Esophagus squamous epithelium (tissue), 5 donors: ENCODE data around the gene AP2A2. TPM values are rescaled to one million over a fixed set of nuclear protein-coding genes. Genes with fewer than 3 reads are reported as not detected.

Experiments used
- DNase-seq: peaks from one replicate; lab custom pipeline; 2025; lab: John Stamatoyannopoulos, UW
- H3K27ac ChIP-seq, 4 donors: fragments of 200-600 bp; sonication (generic); one replicate each; pipeline ENCODE4 v1.5.1; 2016 to 2019; ENCODE audit warnings: mild to moderate bottlenecking in 1 of 4
- H3K27me3 ChIP-seq, 4 donors: fragments of 200-600 bp; sonication (generic); 1 replicate in 3 of 4; 2 replicates in 1 of 4; pipeline versions ENCODE4 v1.5.1 to v1.6.0; 2017 to 2021; ENCODE audit warnings: antibody characterized with exemption in 1 of 4
- H3K36me3 ChIP-seq, 3 donors: fragments of 200-600 bp; sonication (generic); one replicate each; pipeline ENCODE4 v1.5.1; 2016 to 2019
- H3K4me1 ChIP-seq, 3 donors: fragments of 200-600 bp; sonication (generic); one replicate each; pipeline ENCODE4 v1.5.1; 2017 to 2019
- H3K4me3 ChIP-seq, 4 donors: fragments of 200-600 bp; sonication (generic); 1 replicate in 3 of 4; 2 replicates in 1 of 4; pipeline ENCODE4 v1.5.1; 2016 to 2019; ENCODE audit warnings: mild to moderate bottlenecking in 2 of 4, moderate library complexity in 1 of 4
- H3K9me3 ChIP-seq, 3 donors: fragments of 200-600 bp; sonication (generic); one replicate each; pipeline ENCODE4 v1.5.1; 2016 to 2019
- CTCF ChIP-seq, 6 experiments: fragments of 450-650 bp in 4 of 6; fragments of 200-600 bp in 2 of 6; sonication (generic) in 2 of 6; IDR thresholded peaks; one replicate each; pipeline ENCODE4 v1.5.1; 2016 to 2019; ENCODE audit warnings: antibody characterized with exemption in 6 of 6, mild to moderate bottlenecking in 4 of 6, moderate library complexity in 4 of 6
- POLR2A ChIP-seq, 4 donors: fragments of 450-650 bp; IDR thresholded peaks; one replicate each; pipeline ENCODE4 v1.6.1; 2017; ENCODE audit warnings: antibody characterized with exemption in 4 of 4, mild to moderate bottlenecking in 4 of 4, moderate library complexity in 3 of 4
- WGBS, 2 donors: methylation state at CpG; one replicate each; pipeline ENCODE4 v1.1.5; 2018; 5-methylcytosine and 5-hydroxymethylcytosine counted together
- intact Hi-C: fragments of 100-400 bp; cut with DNase I; formaldehyde crosslinking; loops from one replicate; pipeline ENCODE4 v1.15.0; 2022
- total RNA-seq, 4 donors: library from RNA; depleted of rRNA; stranded (reverse); fragments of >200 nt; gene quantifications; one replicate each; pipeline ENCODE4 v1.1.0, GENCODE V29; 2016
- donor health status: DM: yes; HTN: yes; CAD: no.

AP2A2 gene
- total RNA-seq, 4 donors from 2014 or later, result 19.8 to 48.6 (median 28.5) TPM

- Histone ChIP-seq H3K4me3 (no peak overlapping the region), H3K9me3 (no peaks in the 10 kb centered on the region), H3K36me3 (no peaks in the 10 kb centered on the region), H3K27me3 (peaks cover 0 to 91% (median 3%) of the 10 kb centered on the region in 4 donors), H3K4me1 (peaks cover 6 to 36% (median 7%) of the 10 kb centered on the region in 3 donors), H3K27ac (no peak overlapping the region)
- TF ChIP-seq CTCF (IDR thresholded peaks at IDR 0.05) (no peak), POLR2A (IDR thresholded peaks at IDR 0.05) (no peak)
- WGBS, 2 donors, result 32 to 43% methylated on average over 4 to 13 of the region's 25 CpGs
- intact Hi-C loops, result loop anchor here (5.0 kb wide), 2 partner anchors 127 to 207 kb away; partner anchors contain the start of gene AP2A2
- no peak for DNase-seq
These were observed 128.8 kb downstream of the AP2A2 start for GRCh38 chr11:1054143-1055108.

GRCh38 chr11:1055109-1055703 lies 129.5 kb downstream of the AP2A2 start:
- H3K9me3 ChIP-seq, result no peaks in the 10 kb centered on the region
- peaks cover 6 to 28% (median 7%) of the 10 kb centered on the region in 3 donors for H3K4me1 ChIP-seq
- TF ChIP-seq POLR2A (IDR thresholded peaks at IDR 0.05) (no peak), CTCF (IDR thresholded peaks at IDR 0.05) (no peak)
- intact Hi-C loops, result no loop called here
- WGBS, 2 donors, result 75 to 90% methylated on average over 2 of the region's 17 CpGs
- peaks cover 0 to 89% (median 3%) of the 10 kb centered on the region in 4 donors for H3K27me3 ChIP-seq
- no peak for DNase-seq
- no peaks in the 10 kb centered on the region for H3K36me3 ChIP-seq
- H3K4me3 ChIP-seq, result no peak overlapping the region
- no peak overlapping the region for H3K27ac ChIP-seq

DNA sequence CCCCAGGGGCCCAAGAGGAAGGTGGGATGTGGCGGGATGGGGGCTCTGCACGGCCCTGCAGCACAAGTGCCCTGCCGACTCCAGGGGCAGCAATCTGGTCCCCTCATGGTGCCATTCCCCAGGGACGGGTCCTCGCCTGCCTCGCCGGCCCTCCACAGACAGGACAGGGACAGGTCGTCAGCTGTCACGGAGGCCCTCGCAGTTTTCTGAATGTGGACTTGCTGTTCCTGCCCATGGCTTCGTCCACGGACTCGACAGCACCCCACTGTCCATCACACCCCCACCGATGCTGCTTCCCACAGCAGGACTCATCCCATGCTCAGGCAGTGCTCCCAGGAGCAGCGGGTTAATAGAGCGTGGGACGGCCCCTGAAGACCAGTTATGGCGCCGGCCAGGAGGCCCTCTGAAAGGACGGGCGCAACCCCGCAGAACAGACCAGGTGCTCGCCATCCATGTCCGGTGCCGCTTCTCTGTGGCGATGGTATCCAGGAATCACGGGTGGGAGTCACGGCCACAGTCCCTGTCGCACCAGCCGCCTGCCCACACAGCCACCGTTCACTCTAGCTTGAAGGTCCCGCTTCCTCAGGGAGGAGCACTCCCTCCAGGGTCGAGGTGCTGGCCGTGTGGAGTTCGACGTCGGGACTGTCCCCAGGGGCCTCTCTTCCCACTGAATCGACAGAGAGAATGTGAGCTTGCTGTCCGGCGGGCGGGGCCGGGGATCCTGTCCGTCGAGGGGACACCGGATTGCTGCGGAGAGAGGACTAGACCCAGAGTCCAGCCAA lies 130.5 kb downstream of the AP2A2 start:
- no peak overlapping the region for H3K4me3 ChIP-seq
- H3K4me1 ChIP-seq, result peaks cover 0 to 28% (median 4%) of the 10 kb centered on the region in 3 donors
- no peak overlapping the region for H3K27ac ChIP-seq
- WGBS, 2 donors, result 79 to 80% methylated on average over 16 to 36 of the region's 46 CpGs
- no peaks in the 10 kb centered on the region for H3K36me3 ChIP-seq
- no peak for TF ChIP-seq POLR2A (IDR thresholded peaks at IDR 0.05)
- TF ChIP-seq CTCF (IDR thresholded peaks at IDR 0.05), result no peak
- no peak for DNase-seq
- intact Hi-C loops, result no loop called here
- no peaks in the 10 kb centered on the region for H3K9me3 ChIP-seq
- peaks cover 0 to 79% (median 3%) of the 10 kb centered on the region in 4 donors for H3K27me3 ChIP-seq

- no peak for DNase-seq
- Histone ChIP-seq H3K9me3 (peaks cover 0 to 9% (median 0%) of the 10 kb centered on the region in 3 donors), H3K27me3 (peaks cover 0 to 75% (median 3%) of the 10 kb centered on the region in 4 donors), H3K36me3 (no peaks in the 10 kb centered on the region), H3K27ac (no peak overlapping the region), H3K4me1 (peaks cover 0 to 23% (median 3%) of the 10 kb centered on the region in 3 donors), H3K4me3 (no peak overlapping the region)
- 89% methylated on average over 14 to 16 of the region's 16 CpGs for WGBS, 2 donors
- TF ChIP-seq CTCF (IDR thresholded peaks at IDR 0.05), result no peak
- intact Hi-C loops, result no loop called here
These were observed 132.1 kb downstream of the AP2A2 start for GRCh38 chr11:1057806-1058205.
